Ascending aorta (tissue), 2 donors: ENCODE results near the gene DAG1. TPM values are rescaled to one million over a fixed set of nuclear protein-coding genes. Genes with fewer than 3 reads are reported as not detected.

Experiments
- DNase-seq, 2 donors: peaks; one replicate each; pipeline ENCODE4 v3.0.0-alpha.2; 2019; ENCODE audit warnings: low spot score in 2 of 2
- H3K27ac ChIP-seq, 2 donors: fragments of 200-600 bp; sonication (generic); one replicate each; pipeline ENCODE4 v1.5.1; 2016 to 2017; ENCODE audit warnings: mild to moderate bottlenecking in 1 of 2
- H3K27me3 ChIP-seq: fragments of 200-600 bp; sonication (generic); one replicate; pipeline ENCODE4 v1.5.1; 2017
- H3K36me3 ChIP-seq, 2 donors: fragments of 200-600 bp; sonication (generic); one replicate each; pipeline ENCODE4 v1.5.1; 2016
- H3K4me1 ChIP-seq, 2 donors: fragments of 200-600 bp; sonication (generic); one replicate each; pipeline ENCODE4 v1.5.1; 2016 to 2017; ENCODE audit warnings: mild to moderate bottlenecking in 1 of 2
- H3K4me3 ChIP-seq, 2 donors: fragments of 200-600 bp; sonication (generic); one replicate each; pipeline ENCODE4 v1.5.1; 2016 to 2017; ENCODE audit warnings: mild to moderate bottlenecking in 1 of 2
- H3K9me3 ChIP-seq, 2 donors: fragments of 200-600 bp; sonication (generic); one replicate each; pipeline ENCODE4 v1.5.1; 2016
- intact Hi-C: fragments of 100-400 bp; cut with DNase I; formaldehyde crosslinking; loops from one replicate; pipeline ENCODE4 v1.15.1; 2023
- total RNA-seq: library from RNA; depleted of rRNA; stranded (reverse); fragments of >200 nt; gene quantifications from one replicate; pipeline ENCODE4 v1.1.0, GENCODE V29; 2016
- TF ChIP-seq, protein P1 (sequence below), 3 experiments: fragments of 200-600 bp in 2 of 3; fragments of 450-650 bp in 1 of 3; sonication (generic) in 2 of 3; IDR thresholded peaks; one replicate each; pipeline ENCODE4 v1.5.1; 2016 to 2019; ENCODE audit warnings: antibody characterized with exemption in 3 of 3, mild to moderate bottlenecking in 1 of 3, moderate library complexity in 1 of 3

DAG1 gene
- total RNA-seq, 1 donor from 2014 or later = 57.9 TPM

DNA sequence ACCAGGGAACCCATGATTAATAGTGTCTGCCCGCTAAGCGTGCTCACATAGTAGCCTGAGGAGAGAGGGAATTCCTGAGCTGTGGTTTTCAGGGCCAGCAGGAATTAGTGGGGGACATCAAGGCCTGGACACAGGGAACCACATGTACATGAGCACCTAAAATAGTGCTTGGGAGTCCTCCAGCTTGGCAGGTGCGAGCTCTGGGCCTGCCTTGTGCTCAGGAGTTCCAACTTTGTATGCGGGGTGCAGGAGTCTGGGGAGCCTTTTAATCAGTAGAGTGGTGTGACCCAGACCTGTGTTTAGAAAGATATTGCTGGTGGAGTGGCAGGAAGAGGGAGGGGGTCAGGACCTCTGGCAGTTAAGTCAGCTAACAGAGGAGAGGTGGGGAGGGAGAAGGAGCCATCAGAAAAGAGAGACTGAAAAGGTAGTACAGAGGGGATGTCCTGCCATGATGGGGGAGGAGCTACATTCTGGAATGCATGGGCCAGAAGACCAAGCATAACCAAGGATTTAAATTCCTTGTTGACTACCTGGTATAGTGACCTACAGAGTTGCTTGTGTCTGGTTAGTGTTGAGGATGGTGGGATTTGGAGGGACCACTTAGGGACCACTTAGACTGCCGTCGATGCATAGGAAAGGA lies 1.9 kb downstream of the DAG1 start:
- Histone ChIP-seq H3K9me3 (no peaks in the 10 kb centered on the region), H3K36me3 (peaks cover under 1 to 2% of the 10 kb centered on the region in 2 donors), H3K27ac (peak overlapping the region; percentile 98 to 99), H3K27me3 (no peaks in the 10 kb centered on the region), H3K4me1 (peaks cover 18 to 26% of the 10 kb centered on the region in 2 donors), H3K4me3 (peak overlapping the region; percentile 86 to 99)
- intact Hi-C loops = loop anchor here (1.0 kb wide), 1 partner anchor 13 kb away; no protein-coding TSS in a partner anchor
- TF ChIP-seq, protein P1, sequence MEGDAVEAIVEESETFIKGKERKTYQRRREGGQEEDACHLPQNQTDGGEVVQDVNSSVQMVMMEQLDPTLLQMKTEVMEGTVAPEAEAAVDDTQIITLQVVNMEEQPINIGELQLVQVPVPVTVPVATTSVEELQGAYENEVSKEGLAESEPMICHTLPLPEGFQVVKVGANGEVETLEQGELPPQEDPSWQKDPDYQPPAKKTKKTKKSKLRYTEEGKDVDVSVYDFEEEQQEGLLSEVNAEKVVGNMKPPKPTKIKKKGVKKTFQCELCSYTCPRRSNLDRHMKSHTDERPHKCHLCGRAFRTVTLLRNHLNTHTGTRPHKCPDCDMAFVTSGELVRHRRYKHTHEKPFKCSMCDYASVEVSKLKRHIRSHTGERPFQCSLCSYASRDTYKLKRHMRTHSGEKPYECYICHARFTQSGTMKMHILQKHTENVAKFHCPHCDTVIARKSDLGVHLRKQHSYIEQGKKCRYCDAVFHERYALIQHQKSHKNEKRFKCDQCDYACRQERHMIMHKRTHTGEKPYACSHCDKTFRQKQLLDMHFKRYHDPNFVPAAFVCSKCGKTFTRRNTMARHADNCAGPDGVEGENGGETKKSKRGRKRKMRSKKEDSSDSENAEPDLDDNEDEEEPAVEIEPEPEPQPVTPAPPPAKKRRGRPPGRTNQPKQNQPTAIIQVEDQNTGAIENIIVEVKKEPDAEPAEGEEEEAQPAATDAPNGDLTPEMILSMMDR (IDR thresholded peaks at IDR 0.05) = no peak
- DNase-seq = no peak

DNA sequence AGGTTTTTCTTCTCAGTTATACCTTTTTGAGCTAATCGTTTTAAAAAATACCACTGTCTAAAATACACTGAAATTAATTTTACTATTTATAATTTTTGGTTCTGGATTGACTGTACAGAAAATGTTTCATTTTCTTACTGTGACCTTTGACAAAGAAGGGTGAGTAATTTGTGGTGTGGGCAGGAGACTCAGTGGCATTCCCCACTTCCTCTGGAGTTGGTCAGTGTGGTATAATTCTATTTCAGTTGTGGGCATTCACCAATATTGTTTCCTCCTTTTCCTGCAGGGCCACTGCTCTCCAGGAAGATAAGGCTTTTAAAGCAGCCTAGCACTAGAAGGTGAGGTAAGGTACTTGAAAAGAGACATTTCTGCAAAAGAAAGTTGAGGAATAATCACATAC lies 6.5 kb downstream of the DAG1 start:
- Histone ChIP-seq H3K9me3 (no peaks in the 10 kb centered on the region), H3K27me3 (no peaks in the 10 kb centered on the region), H3K4me3 (no peak overlapping the region), H3K36me3 (peaks cover 19 to 24% of the 10 kb centered on the region in 2 donors), H3K27ac (no peak overlapping the region), H3K4me1 (peaks cover 5 to 11% of the 10 kb centered on the region in 2 donors)
- no peak for DNase-seq
- TF ChIP-seq, protein P1 (IDR thresholded peaks at IDR 0.05) = no peak
- intact Hi-C loops = no loop called here

DNA sequence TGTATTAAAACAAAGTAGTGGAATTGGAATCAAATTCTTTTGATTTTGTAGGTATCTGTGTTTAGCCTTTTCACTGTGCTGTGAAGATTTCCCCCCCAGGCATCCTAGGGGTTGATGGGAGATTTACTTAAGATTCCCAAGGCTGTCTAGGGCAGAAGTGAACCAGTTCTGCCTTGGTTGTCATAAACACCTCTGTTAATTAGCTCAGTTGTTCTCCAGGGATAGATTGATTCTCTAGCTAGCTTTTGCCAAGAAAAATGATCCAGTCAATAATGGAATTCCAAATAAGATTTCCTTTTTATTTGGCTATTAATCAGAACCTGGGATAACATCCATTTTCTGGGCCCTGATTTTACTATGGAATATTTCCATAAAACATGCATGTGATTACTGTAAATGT lies 12.7 kb downstream of the DAG1 start:
- Histone ChIP-seq H3K4me3 (no peak overlapping the region), H3K27ac (no peak overlapping the region), H3K9me3 (no peaks in the 10 kb centered on the region), H3K27me3 (no peaks in the 10 kb centered on the region), H3K4me1 (peaks cover 4 to 8% of the 10 kb centered on the region in 2 donors), H3K36me3 (peaks cover 9 to 18% of the 10 kb centered on the region in 2 donors)
- TF ChIP-seq, protein P1 (IDR thresholded peaks at IDR 0.05) = no peak
- intact Hi-C loops = no loop called here
- DNase-seq = no peak

DNA sequence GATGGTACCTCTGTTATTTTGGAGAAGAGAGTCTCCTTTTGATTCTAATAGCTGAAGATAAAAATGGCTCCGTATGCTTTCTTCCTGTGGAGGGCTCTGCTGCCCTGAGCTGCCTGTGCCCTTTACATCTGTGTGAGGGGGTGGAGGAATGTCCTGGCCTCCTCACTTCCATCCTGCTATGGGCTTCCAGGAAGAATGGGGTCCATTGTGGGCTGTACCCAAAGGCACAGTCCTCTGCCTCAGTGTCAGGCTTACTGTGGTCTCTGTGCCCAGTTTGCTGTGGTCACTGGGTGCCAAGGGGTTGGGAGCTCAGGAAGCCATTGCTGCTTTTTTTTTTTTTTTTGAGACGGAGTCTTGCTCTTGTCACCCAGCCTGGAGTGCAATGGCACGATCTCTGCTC lies 14.4 kb downstream of the DAG1 start:
- Histone ChIP-seq H3K27me3 (no peaks in the 10 kb centered on the region), H3K36me3 (peaks cover under 1 to 4% of the 10 kb centered on the region in 2 donors), H3K27ac (peak overlapping the region; percentile 46 to 51), H3K4me1 (peaks cover 8 to 14% of the 10 kb centered on the region in 2 donors), H3K4me3 (no peak overlapping the region), H3K9me3 (no peaks in the 10 kb centered on the region)
- TF ChIP-seq, protein P1 (IDR thresholded peaks at IDR 0.05) = no peak
- no peak for DNase-seq
- intact Hi-C loops = loop anchor here (2.0 kb wide), 1 partner anchor 22 kb away; no protein-coding TSS in a partner anchor

DNA sequence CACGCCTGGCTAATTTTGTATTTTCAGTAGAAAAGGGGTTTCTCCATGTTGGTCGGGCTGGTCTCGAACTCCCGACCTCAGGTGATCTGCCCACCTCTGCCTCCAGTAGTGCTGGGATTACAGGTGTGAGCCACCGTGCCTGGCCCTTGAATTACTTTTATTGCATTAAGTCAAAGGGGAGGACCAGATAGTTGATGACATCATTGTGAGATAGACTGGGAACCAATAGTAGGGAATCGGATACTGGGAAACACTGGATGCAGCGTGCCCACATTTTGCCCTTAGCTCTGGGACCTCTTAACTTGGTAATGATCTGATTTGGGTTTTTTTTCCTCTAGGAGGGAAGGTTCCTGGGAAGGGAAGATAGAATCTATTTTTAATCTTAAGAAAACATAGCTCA lies 19.2 kb downstream of the DAG1 start:
- intact Hi-C loops = no loop called here
- Histone ChIP-seq H3K27ac (peak overlapping the region; percentile 74), H3K27me3 (no peaks in the 10 kb centered on the region), H3K4me3 (peak overlapping the region in 1 of 2 donors; percentile 0), H3K4me1 (peaks cover 16 to 42% of the 10 kb centered on the region in 2 donors), H3K9me3 (no peaks in the 10 kb centered on the region), H3K36me3 (no peaks in the 10 kb centered on the region)
- TF ChIP-seq, protein P1 (IDR thresholded peaks at IDR 0.05) = no peak
- DNase-seq = no peak
